HG02938 (cell line): ENCODE results near the gene MRTFA.
"Not testable (repeated sequence)": the region's sequence is repeated elsewhere in the genome, so short reads cannot be mapped to it uniquely, and the experiment has no call there.

Experiments
- ATAC-seq: cut with Tn5 transposase; IDR thresholded peaks from one replicate; pipeline ENCODE4 v1.9.1; 2021; ENCODE audit warnings: mild to moderate bottlenecking, moderate library complexity; ENCODE audit not compliant: unreplicated experiment

MRTFA gene

DNA sequence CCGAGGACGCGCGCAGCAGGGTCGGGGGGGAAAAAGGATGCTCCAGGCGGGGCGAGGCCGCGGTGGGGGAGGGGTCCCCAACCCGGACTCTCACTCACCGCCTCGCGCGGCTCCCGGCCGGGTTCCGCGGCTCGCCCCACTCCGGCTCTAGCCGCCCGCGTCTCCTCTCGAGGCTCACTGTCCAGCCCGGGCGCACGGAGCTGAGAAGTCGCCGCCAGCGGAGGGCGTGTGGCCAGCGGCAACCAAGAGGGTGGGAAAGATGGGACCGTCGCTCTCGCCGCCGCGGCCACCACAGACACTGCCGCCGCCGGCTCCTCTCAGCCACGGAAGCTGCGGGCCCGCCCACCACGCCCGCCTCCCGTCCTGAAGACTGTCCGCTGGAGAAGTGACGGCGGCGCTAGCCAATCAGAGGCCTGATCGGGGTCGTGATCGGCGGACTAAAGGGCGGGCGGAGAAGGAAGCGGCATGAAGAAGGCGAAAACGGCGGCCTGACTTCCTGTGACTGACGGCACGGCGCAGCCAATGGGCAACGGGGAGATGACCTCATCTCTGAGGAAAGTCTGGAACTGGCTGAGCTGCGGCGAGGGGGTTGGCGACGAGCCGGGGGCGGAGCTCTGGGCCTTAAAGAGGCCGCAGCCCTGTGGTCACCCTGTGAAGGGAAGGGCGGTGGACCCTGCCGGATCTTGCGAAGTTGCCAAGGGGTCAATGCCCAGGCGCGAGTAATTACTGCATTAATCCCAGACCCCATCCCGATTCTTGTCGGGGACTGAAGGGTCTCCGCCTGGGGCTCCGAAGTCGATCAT is at the start of gene MRTFA:
Gene MRTFA, minus strand, starts transcription at position 340 of the 803 bp plus-strand sequence.
- peak; percentile 90 for ATAC-seq

DNA sequence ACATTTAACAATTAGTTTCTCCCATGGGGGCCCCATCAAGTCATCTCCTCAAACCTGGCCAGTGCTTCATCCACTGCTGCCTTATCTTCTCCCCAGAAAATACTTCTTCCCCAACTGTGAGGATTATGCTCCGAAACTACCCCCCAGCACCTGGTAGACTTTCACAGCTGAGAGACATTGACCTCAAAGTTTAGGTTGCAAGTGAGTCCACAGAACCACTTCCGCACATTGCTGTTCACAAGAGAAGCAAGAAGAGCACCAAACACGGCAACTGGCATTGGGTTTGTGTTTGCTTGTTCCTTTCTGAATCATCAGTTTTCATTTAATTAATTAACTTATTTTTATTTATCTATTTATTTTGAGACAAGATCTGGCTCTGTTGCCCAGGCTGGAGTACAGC is 48.9 kb upstream of the MRTFA start:
- no peak for ATAC-seq

DNA sequence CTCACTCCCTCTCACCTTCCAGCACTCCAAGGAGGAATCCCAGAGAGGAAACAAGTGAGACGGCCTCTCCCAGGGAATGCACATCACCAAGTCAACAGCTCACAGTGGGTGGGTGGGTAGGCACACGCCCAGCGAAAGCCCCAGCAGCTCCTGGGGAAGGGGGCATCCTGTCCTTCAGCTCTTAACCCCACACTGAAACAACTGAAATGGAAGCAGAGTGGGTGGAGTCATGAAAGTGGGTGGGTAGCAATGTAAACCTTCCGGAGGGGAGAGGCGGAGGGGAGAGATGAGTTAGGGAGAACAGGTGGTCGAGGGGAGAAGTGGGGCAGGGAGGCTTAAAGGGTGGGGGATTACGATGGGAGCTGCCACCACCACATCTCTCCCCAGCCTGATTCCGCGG is 48.2 kb upstream of the MRTFA start:
- ATAC-seq = no peak

- no peak for ATAC-seq
Observed at GRCh38 chr22:40681451-40681850, 44.9 kb upstream of the MRTFA start.

DNA sequence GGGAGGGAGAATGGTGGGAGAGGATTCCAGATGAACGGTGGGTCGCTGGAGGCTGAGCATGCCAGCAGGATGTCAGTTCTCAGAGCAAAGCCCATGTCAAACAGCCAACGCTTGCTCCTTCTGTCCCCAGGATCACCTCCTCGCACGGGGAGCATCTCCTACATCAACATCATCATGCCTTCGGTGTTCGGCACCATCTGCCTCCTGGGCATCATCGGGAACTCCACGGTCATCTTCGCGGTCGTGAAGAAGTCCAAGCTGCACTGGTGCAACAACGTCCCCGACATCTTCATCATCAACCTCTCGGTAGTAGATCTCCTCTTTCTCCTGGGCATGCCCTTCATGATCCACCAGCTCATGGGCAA is 44.3 kb upstream of the MRTFA start:
- ATAC-seq = no peak

DNA sequence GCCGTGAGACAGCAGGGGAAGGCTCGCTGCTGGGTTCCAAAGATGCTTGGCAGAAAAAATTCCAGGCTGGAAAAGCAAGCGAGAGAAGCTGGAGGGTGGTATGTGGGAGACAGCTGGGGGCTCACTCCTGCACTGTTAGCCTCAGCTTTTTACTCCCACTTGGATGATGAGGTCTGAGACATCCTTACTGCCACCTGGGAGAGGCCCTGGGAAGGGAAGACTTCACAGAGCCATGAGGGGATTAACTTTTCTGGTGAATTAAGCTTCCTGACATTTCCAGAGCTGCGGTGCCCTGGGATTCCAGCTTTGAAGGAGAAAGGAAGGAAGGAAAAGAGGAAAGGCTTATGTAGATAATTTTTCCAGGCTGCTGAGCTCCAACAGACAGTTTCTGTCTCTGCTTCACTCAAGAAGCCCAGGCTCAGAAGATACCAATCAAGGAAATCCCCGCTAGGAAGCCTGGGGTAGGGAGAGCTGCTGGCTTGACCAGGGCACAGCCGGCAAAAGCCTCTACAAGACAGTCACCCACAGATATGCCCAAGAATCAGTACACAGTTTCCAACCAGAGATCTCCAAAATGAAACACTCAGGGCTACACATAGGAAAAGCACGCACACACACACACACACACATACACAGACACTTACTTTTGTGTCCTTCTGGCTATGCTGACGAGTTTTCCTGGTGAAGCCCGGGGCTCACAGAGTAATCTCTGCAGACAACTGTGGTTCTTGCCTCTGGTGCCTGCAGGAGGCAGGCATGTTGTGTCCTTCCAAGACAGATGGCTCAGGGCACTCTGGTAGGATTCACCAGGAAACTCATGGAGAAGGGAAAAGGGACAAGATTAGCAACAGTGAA is 43.7 kb upstream of the MRTFA start:
- ATAC-seq = no peak

DNA sequence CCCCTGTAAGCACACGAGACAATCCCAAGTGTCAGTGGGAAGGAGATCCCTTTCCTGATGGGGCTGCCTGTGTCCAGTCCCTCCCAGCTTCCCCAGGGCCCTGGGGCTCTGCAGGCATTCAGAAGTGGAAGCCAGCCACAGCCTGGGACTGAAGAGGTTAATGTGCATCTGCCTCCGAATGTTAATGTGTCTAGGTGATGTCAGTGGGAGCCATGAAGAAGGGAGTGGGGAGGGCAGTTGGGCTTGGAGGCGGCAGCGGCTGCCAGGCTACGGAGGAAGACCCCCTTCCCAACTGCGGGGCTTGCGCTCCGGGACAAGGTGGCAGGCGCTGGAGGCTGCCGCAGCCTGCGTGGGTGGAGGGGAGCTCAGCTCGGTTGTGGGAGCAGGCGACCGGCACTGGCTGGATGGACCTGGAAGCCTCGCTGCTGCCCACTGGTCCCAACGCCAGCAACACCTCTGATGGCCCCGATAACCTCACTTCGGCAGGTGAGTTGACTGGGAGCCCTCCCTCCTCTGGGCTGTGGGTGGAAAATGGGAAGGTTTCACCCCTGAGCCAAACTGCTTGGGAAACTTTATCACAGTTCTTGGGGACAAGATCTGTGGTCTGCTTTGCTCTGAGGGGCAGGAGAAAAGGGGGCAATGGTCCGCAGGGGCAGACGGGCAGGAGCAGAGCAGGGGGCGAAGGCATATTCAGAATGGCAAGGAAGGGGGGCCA is 42.9 kb upstream of the MRTFA start, which contains the start of gene MCHR1:
Gene MCHR1, plus strand, starts transcription at position 236 of the 715 bp plus-strand sequence. Its CDS starts 169 bp downstream, at position 405.
- ATAC-seq = no peak

DNA sequence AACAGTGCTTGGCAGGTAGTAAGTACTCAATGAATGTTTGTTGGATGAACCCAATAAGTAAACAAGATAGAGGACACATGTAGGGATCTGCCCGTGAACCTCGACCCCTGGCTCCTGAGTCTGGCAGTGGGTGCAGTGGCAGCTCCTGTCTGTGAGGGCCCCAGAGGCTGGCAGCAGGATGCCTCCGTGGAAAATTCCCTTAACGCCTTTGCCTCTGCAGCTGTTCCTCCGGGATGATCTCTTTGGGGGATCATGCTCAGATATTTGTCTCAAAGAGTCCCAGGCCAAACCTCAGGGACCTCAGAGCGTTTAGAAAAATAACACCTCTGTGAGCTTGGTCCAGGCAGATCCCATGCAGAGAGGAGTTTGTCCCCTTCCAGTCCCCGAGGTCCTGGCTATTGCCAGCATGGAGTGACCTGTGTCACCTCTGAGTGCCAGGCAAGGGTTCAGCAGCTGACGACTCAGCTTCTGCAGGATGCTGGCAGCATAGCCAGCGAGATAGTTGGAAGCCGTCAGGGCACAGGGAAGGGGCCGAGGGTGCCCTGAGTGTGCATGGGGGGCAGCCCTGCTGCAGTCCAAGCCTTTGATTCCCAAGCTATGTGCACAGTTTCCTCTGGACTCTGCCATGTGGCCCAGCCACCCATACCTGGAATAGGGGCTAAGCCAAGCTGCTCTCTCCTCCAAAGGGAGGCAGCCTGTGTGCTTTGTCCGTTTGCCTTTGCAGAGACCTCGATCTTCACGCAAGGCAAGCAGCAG is 42.2 kb upstream of the MRTFA start:
- ATAC-seq = no peak

- ATAC-seq = no peak
Observed at GRCh38 chr22:40676644-40677043, 40.1 kb upstream of the MRTFA start.

- not testable (repeated sequence) for ATAC-seq
Observed at GRCh38 chr22:40676166-40676565, 39.6 kb upstream of the MRTFA start.

DNA sequence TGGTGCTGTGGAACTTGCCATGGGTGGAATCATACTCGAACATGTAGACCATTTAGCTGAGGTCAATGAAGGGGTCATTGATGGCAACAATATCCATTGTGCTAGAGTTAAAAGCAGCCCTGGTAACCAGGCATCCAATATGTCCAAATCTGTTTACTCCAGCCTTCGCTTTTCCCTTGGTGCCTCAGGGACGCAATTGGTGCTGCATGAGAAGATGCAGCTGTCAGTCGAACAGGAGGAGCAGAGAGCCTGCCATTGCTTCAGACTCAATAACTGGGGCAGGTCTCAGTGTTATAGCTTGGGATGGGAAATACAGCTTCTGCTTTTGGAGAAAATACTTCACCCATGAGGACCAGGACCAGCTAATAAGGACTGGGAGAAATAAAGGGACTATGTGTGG is 37.8 kb upstream of the MRTFA start:
- ATAC-seq = no peak

GRCh38 chr22:40673017-40673416 is 36.5 kb upstream of the MRTFA start:
- ATAC-seq = no peak

DNA sequence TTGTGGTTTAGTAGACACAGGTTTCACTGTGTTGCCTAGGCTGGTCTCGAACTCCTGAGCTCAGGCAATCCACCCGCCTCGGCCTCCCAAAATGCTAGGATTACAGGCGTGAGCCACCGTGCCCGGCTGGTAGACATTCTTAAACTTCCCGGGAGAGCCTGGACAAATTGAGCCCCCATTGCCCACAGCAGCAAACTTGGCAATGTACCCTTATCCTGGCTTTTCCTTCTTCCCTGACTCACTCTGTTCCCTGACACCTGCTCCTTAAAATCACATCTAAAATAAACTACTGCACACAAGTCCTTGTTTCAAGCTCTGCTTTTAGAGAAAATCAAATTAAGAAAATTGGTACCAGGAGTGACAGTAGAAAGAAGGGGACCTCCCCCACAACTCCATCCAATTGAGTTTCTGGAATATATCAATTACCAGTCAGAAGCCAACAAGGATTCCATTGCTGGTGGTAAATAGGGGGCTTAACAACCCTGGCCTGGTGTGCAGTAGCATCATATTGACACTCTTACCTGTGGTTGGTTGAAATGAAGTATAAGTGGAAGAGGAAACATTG is 35.4 kb upstream of the MRTFA start:
- ATAC-seq = no peak

GRCh38 chr22:40671369-40671768 is 34.9 kb upstream of the MRTFA start:
- ATAC-seq = no peak

DNA sequence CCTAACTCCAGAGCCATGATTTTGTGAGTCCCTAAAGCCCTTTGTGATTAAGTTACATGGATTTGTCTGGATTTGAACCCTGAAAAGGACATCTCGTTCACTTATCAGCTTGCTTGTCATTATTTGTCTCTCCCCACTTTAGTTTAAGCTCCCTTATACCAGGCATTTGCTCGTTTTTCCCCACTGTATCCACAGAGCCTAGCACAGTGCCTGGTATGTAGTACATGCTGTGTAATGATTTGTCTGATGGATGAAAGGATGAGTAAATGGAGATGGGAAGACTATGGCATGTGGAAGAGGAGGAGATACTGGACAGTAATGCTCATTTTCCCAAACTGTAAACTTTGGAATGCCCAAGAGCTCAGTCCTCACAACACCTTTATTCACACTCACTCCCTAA is 33.5 kb upstream of the MRTFA start:
- ATAC-seq = no peak

DNA sequence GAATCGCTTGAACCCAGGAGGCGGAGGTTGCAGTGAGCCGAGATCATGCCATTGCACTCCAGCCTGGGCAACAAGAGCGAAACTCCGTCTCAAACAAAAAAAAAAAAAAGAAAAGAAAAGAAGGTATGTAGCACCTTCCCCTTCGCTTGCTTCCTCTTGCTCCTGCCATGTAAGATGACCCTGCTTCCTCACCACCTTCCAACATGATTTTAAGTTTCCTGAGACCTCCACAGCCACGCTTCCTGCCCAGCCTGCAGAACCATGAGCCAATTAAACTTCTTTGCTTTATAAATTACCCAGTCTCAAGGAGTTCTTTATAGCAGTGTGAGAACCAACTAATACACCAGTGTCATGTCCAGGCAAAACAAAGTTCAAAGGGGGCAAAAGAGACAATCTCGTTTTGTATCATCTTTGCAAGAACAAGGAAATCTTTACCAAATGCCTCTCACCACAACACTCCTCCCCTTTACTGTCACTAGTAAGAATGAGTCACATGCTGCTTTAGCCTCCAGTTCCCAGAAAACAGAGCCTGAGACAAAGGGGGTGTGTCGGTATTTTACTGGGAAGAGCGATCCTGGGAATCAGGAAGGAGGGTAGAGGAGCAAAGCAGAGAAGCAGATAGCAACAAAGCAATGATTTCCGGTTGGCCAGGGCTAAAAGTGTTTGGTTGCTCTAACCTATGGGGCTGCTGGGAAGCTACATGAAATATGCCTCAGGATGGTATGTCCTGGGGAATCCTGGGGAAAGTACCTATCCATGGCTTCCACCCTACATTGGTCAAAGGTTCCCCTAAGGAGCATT is 32.3 kb upstream of the MRTFA start:
- no peak for ATAC-seq

- no peak for ATAC-seq
Observed at GRCh38 chr22:40666151-40666848, 29.8 kb upstream of the MRTFA start.

- ATAC-seq = no peak
Observed at GRCh38 chr22:40665312-40665711, 28.8 kb upstream of the MRTFA start.

GRCh38 chr22:40661671-40662070 is 25.2 kb upstream of the MRTFA start:
- no peak for ATAC-seq
